A673 (cell line): Measurements from ENCODE around the gene KCNK6. TPM values are rescaled to one million over a fixed set of nuclear protein-coding genes. Genes with fewer than 3 reads are reported as not detected.

Experiments
- BruUV-seq: library from RNA; stranded (reverse); fragments of 400-500 nt; replicated peaks from 2 replicates; lab custom pipeline; 2021; lab: Mats Ljungman, UMichigan
- CTCF ChIA-PET: fragments of 300-600 bp; sonication (Branson Sonifier 250); formaldehyde crosslinking; loops from one replicate; lab custom pipeline; 2022; ENCODE audit warnings: antibody characterized with exemption; lab: Charles Lee
- POLR2A ChIA-PET: fragments of 300-600 bp; sonication (Branson Sonifier 250); formaldehyde crosslinking; loops from one replicate; lab custom pipeline; 2022; ENCODE audit warnings: antibody characterized with exemption; ENCODE audit not compliant: low non-redundant PET; lab: Charles Lee
- DNase-seq: peaks from one replicate; pipeline ENCODE4 v3.0.0-alpha.2; 2015; ENCODE audit warnings: low spot score
- H3K27ac ChIP-seq: fragments of 200-600 bp; sonication (generic); 2 replicates; pipeline ENCODE4 v1.5.1; 2016; ENCODE audit warnings: mixed run types, low read depth, mild to moderate bottlenecking, mixed read lengths, antibody characterized with exemption, low read length; ENCODE audit not compliant: poor library complexity, severe bottlenecking
- H3K27me3 ChIP-seq: fragments of 200-600 bp; sonication (generic); replicated peaks from 2 replicates; pipeline ENCODE4 v1.6.1; 2017; ENCODE audit warnings: mixed run types, low read depth, mild to moderate bottlenecking, mixed read lengths, antibody characterized with exemption, low read length; ENCODE audit not compliant: insufficient read depth, poor library complexity
- H3K36me3 ChIP-seq: fragments of 200-600 bp; sonication (generic); 2 replicates; pipeline ENCODE4 v1.6.1; 2016; ENCODE audit warnings: mixed run types, mild to moderate bottlenecking, mixed read lengths, antibody characterized with exemption, low read length; ENCODE audit not compliant: insufficient read depth, poor library complexity, severe bottlenecking
- H3K4me1 ChIP-seq: fragments of 200-600 bp; sonication (generic); 2 replicates; pipeline ENCODE4 v1.6.1; 2017; ENCODE audit warnings: mixed run types, mild to moderate bottlenecking, mixed read lengths, antibody characterized with exemption, low read length; ENCODE audit not compliant: insufficient read depth, poor library complexity, severe bottlenecking
- H3K4me3 ChIP-seq: fragments of 200-600 bp; sonication (generic); 2 replicates; pipeline ENCODE4 v1.5.1; 2016; ENCODE audit warnings: low read depth, mixed run types, mild to moderate bottlenecking, mixed read lengths, low read length; ENCODE audit not compliant: poor library complexity, severe bottlenecking
- H3K9me3 ChIP-seq: fragments of 200-600 bp; sonication (generic); 2 replicates; pipeline ENCODE4 v1.6.1; 2016; ENCODE audit warnings: mixed run types, low read depth, mild to moderate bottlenecking, mixed read lengths, antibody characterized with exemption, low read length; ENCODE audit not compliant: poor library complexity, severe bottlenecking
- EZH2 ChIP-seq: fragments of 200-600 bp; sonication (generic); IDR thresholded peaks from 2 replicates; pipeline ENCODE4 v1.6.1; 2017; ENCODE audit warnings: borderline replicate concordance, low read depth, mild to moderate bottlenecking, mixed read lengths, antibody characterized with exemption, low read length; ENCODE audit not compliant: poor library complexity, severe bottlenecking
- intact Hi-C: fragments of 100-400 bp; cut with micrococcal nuclease; formaldehyde crosslinking; loops from one replicate; pipeline ENCODE4 v1.10.0; 2022; ENCODE audit not compliant: unreplicated experiment
- total RNA-seq: library from RNA; stranded (reverse); gene quantifications from 2 replicates; pipeline ENCODE4 v1.2.3, GENCODE V29; 2021
- TF ChIP-seq, protein P1 (sequence below): fragments of 300-800, 200-600 bp; sonication (generic); conservative IDR thresholded peaks from 2 replicates; pipeline ENCODE4 v1.5.1; 2017; ENCODE audit warnings: low read depth, mild to moderate bottlenecking, antibody characterized with exemption, low read length, moderate library complexity, mixed read lengths

The KCNK6 gene
- total RNA-seq, 1 experiment from 2014 or later: not detected

DNA sequence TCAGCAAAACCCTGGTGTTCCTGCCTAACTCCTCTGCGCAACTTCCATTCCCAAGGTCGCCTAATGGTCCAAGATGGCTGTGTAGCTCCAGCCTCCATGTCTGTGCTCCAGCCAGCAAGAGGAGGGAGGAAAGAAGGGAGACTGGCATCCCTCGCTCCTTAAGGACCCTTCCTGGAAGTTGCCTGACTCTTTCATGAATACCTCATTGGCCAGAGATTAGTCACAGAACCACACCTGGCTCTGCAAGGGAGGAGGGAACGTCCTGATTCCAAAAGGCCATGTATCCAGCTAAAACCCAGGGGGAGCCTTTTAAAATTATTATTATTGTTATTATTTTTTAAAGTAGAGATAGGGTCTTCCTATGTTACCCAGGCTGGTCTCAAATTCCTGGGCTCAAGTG lies 4.8 kb downstream of the KCNK6 start:
- no peaks in the 10 kb centered on the region for H3K9me3 ChIP-seq
- peaks cover 13% of the 10 kb centered on the region for H3K27me3 ChIP-seq
- H3K4me3 ChIP-seq: no peak overlapping the region
- POLR2A ChIA-PET: no interaction called here
- CTCF ChIA-PET: no interaction called here
- intact Hi-C loops: no loop called here
- DNase-seq: no peak
- no peak overlapping the region for H3K27ac ChIP-seq
- TF ChIP-seq EZH2: no peak
- TF ChIP-seq, protein P1, sequence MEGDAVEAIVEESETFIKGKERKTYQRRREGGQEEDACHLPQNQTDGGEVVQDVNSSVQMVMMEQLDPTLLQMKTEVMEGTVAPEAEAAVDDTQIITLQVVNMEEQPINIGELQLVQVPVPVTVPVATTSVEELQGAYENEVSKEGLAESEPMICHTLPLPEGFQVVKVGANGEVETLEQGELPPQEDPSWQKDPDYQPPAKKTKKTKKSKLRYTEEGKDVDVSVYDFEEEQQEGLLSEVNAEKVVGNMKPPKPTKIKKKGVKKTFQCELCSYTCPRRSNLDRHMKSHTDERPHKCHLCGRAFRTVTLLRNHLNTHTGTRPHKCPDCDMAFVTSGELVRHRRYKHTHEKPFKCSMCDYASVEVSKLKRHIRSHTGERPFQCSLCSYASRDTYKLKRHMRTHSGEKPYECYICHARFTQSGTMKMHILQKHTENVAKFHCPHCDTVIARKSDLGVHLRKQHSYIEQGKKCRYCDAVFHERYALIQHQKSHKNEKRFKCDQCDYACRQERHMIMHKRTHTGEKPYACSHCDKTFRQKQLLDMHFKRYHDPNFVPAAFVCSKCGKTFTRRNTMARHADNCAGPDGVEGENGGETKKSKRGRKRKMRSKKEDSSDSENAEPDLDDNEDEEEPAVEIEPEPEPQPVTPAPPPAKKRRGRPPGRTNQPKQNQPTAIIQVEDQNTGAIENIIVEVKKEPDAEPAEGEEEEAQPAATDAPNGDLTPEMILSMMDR: no peak
- peaks cover 4% of the 10 kb centered on the region for H3K4me1 ChIP-seq
- BruUV-seq: no TSS peak
- no peaks in the 10 kb centered on the region for H3K36me3 ChIP-seq

DNA sequence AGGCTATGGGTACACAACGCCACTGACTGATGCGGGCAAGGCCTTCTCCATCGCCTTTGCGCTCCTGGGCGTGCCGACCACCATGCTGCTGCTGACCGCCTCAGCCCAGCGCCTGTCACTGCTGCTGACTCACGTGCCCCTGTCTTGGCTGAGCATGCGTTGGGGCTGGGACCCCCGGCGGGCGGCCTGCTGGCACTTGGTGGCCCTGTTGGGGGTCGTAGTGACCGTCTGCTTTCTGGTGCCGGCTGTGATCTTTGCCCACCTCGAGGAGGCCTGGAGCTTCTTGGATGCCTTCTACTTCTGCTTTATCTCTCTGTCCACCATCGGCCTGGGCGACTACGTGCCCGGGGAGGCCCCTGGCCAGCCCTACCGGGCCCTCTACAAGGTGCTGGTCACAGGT lies 6.9 kb downstream of the KCNK6 start:
- intact Hi-C loops: no loop called here
- TF ChIP-seq EZH2: no peak
- TF ChIP-seq, protein P1: no peak
- Histone ChIP-seq H3K27me3 (no peaks in the 10 kb centered on the region), H3K36me3 (no peaks in the 10 kb centered on the region), H3K27ac (no peak overlapping the region), H3K4me3 (no peak overlapping the region), H3K9me3 (no peaks in the 10 kb centered on the region), H3K4me1 (no peaks in the 10 kb centered on the region)
- POLR2A ChIA-PET: no interaction called here
- CTCF ChIA-PET: no interaction called here
- no TSS peak for BruUV-seq
- DNase-seq: no peak

DNA sequence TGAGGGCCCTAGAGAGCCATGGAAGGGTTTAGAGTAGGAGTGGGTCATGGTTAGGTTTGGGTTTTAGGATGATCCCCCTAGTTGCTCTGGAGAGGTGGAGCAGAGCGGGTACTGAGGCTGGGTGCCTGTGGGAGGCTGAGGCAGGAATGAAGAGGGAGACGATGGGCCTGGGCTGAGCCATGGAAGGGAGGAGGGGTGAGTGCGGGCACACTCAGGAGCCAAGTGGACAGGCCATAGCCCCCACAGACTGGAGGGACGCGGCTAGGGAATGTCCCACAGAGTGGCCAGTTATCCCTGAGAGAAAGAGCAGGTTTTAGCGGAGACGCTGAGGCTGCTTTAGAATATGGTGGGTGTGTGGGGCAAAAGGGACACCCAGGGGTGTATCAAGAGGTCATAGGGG lies 10.0 kb downstream of the KCNK6 start:
- H3K27me3 ChIP-seq: no peaks in the 10 kb centered on the region
- CTCF ChIA-PET: no interaction called here
- no peaks in the 10 kb centered on the region for H3K9me3 ChIP-seq
- H3K27ac ChIP-seq: no peak overlapping the region
- H3K4me3 ChIP-seq: no peak overlapping the region
- no peak for DNase-seq
- no TSS peak for BruUV-seq
- intact Hi-C loops: loop anchor here (10.0 kb wide), 1 partner anchor 185 kb away; no protein-coding TSS in a partner anchor
- POLR2A ChIA-PET: no interaction called here
- no peaks in the 10 kb centered on the region for H3K36me3 ChIP-seq
- no peak for TF ChIP-seq EZH2
- TF ChIP-seq, protein P1: no peak
- H3K4me1 ChIP-seq: no peaks in the 10 kb centered on the region
